HG03103 (cell line): ENCODE data around the gene CRELD2.

Experiments
- ATAC-seq: cut with Tn5 transposase; IDR thresholded peaks from one replicate; pipeline ENCODE4 v1.9.1; 2021; ENCODE audit warnings: low read depth; ENCODE audit not compliant: unreplicated experiment

CRELD2 gene

GRCh38 chr22:49917974-49918910, at the start of gene CRELD2, which contains the start of gene ALG12:
Gene CRELD2 (plus strand): TSS chr22:49918634. CDS start chr22:49918770, 136 bp downstream.
Gene ALG12 (minus strand): TSS chr22:49918438. CDS start chr22:49913765, 4,673 bp downstream.
- ATAC-seq, result peak; percentile 87

GRCh38 chr22:49869086-49869830, 49.2 kb upstream of the CRELD2 start:
- ATAC-seq, result no peak

- ATAC-seq, result no peak
Measured at GRCh38 chr22:49869845-49870712, 48.4 kb upstream of the CRELD2 start.

- no peak for ATAC-seq
Measured at GRCh38 chr22:49871482-49871881, 47.0 kb upstream of the CRELD2 start.

- no peak for ATAC-seq
Measured at GRCh38 chr22:49872347-49872746, 46.1 kb upstream of the CRELD2 start.

GRCh38 chr22:49873228-49873940, 45.0 kb upstream of the CRELD2 start:
- no peak for ATAC-seq

- ATAC-seq, result no peak
Measured at GRCh38 chr22:49877642-49878041, 40.8 kb upstream of the CRELD2 start.

GRCh38 chr22:49878206-49878605, 40.2 kb upstream of the CRELD2 start:
- ATAC-seq, result no peak

- no peak for ATAC-seq
Measured at GRCh38 chr22:49879871-49880270, 38.6 kb upstream of the CRELD2 start.

- ATAC-seq, result no peak
Measured at GRCh38 chr22:49880281-49880680, 38.2 kb upstream of the CRELD2 start.

GRCh38 chr22:49881856-49882255, 36.6 kb upstream of the CRELD2 start:
- no peak for ATAC-seq

GRCh38 chr22:49882519-49883293, 35.7 kb upstream of the CRELD2 start:
- ATAC-seq, result no peak

GRCh38 chr22:49883294-49883640, 35.2 kb upstream of the CRELD2 start:
- no peak for ATAC-seq

GRCh38 chr22:49884075-49884474, 34.4 kb upstream of the CRELD2 start:
- no peak for ATAC-seq

GRCh38 chr22:49884503-49885260, 33.8 kb upstream of the CRELD2 start:
- ATAC-seq, result no peak

GRCh38 chr22:49885281-49885680, 33.2 kb upstream of the CRELD2 start:
- no peak for ATAC-seq

GRCh38 chr22:49885881-49886280, 32.6 kb upstream of the CRELD2 start:
- ATAC-seq, result no peak

GRCh38 chr22:49886346-49887063, 31.9 kb upstream of the CRELD2 start:
- ATAC-seq, result no peak
